HG03342 (cell line): ENCODE data around the gene KRT36.

Experiments used
- ATAC-seq: cut with Tn5 transposase; IDR thresholded peaks from one replicate; pipeline ENCODE4 v1.9.1; 2021; ENCODE audit warnings: mild to moderate bottlenecking, moderate library complexity; ENCODE audit not compliant: unreplicated experiment

Gene KRT36

DNA sequence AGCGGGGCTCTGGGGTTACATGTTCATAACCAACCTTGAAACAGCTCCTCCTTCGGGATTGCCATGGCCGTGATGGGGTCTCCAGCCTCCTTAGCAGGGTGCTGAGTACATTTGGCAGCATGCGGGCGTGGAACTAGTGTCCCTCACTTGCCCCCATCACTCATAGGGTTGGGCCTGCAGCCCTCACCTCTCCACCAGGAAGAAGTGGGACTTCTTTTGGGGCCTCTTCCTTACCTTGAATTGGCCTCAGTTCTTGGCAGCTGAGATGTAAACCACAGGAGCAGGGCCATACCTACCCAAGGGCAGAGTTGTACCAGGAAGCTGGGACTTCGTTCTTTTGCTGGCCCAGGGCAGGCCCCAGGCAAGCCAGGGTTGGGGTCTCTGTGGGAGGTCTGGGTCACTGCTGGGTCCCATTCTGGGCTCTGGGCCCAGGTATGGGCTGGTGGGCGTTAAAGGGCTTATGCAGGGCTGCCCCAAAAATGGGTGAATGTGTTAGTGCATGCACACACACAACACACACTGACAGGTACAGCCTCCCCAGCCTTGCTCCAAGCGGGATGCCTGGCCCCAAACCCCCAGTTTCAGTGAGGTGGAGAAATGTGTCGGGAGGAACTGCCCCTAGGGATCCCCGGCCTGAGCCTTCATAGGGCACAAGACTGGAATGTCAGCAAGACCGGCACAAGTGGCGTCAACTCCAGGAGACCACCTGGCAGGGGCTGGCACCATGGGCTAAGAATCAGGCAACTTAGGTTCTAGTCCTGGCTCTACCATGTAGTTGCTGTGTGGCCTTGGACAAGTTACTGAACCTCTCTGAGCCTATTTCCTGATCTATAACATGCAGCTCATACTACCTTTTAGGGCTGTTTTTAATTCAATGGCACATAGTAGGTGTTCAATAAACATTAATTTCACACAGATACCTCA lies 32.9 kb upstream of the KRT36 start:
- ATAC-seq, result no peak

DNA sequence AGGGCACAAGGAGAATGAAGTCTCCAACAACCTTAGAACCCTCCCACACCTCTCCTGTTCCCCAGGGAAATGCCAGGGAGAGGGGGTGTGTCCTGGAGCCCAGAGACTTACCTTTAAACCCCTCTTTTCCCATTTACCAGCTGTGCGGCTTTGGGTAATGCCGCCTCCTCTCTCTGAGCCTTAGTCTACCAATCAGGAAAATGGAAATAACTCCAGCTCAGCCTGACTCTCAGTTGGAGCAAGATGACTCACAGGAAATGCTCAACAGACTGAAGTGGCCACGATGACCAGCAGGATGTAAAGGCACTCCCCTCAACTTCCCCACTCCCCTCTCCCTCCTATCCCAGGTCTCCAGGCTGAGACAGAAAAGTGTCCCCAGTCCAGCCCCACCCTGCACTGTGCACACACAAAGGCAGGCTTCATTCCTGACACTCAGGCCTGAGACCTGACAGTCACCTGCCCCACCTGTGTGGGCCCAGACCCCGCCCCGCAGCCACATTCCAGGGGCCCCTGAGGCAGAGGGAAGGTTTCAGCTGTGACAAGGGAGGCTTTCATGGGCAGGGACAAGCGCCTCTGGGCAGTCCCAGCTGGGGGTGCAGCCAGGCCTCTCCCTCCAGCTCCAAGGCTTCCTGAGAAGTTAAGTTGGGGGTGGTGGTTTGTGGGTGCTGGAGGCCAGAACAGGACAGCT lies 32.0 kb upstream of the KRT36 start:
- ATAC-seq, result no peak

DNA sequence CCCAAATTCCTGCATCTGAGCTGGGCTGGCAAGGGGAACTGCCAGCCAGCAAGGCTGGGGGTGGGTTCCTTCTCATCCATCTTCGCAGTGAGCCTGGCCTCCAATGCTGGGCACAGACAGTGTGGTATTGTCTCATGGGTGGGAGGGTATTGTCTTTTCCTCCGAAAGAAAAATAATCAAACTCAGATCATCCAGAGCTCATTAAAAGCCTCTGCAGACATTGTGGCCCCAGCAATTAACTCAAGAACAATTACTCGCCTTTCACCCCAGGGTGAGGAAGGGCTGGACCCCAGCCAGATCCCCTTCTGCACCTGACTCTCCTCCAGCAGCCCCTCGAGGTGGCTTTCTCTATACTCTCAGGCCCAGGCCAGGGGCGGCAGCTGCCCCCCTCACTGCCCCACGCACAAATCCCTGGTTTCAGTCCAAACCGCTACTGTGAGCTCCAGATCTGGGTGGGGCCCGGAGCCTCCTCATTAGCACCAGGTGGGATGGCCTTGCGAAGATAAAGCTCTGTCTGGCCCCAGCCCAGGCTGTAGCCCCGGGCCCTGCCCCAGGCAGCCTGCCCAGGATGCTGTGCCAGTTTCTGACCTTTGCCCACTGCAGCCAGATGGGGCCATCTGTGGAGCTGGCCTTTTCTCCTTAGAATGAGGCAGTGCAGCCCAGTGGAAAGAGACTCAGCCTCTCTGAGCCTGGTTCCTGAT lies 31.3 kb upstream of the KRT36 start:
- ATAC-seq, result no peak

DNA sequence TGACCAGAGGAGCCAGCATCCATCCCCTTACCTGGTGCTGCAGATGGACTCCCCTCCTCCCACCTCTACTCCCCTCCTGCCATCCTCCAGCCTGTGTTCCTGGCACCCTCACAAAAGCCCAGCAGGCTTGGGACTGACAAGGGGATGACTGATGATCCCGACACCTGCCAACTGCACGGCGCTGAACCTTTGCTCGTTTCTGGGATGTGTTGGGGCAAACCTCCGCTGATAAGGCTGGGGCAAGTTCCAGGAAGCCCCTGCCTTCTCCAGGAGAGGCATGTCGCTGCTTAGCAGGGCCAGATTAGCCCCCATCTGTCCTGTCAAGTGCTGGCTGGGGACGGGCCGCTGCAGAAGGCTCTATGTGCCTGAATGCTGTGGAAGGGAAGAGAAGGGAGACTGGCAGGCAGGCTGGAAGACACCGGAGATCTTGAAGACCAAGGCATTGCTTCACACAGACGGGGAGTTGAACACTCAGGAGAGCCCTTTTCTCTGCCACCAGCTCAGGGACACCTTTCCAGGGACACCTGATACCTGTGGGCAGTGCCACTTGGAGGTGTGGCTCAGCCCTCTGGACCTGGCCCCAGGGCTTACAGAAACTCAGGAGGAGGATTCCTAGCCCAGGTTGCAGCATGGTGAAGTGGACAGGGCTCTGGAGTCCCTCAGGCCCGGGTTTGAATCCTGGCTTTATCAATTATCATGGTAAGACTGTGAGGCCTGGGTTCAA lies 30.0 kb upstream of the KRT36 start:
- ATAC-seq, result no peak

DNA sequence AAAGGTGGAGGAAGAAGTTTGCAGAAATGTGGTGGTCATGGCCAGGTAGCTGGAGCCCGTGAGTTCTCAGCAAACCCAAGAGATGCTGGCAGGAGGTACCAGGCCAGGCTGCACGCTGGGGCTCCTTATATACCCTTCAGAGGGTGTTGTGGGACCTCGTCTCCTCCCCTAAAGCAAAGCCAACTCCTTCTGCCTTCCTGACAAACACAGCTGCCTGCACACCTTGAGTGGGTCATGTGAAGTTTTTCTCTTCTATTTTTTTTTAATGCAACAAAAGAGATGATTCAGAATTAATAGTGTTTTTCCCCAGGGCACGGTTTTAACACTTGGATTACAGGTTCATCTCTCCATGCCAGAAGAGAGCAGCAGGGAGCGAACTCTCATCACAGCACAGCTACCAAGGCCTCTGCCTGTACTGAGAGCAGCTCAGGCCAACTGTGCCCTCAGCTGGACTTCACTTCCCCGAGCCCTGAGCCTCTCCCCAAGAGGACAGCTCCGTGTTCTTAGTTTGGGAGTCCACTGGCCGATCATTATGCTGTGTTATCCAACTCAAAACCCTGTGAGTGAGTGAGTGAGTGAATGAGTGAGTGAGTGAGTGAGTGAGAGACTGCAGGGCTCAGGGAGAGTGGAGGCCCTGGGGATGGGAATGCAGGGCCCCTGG lies 29.2 kb upstream of the KRT36 start, which contains the start of gene KRT15:
Gene KRT15 (minus strand): TSS at position 102 of the 661 bp plus-strand sequence. CDS start 63 bp downstream, at position 39.
- ATAC-seq, result no peak

DNA sequence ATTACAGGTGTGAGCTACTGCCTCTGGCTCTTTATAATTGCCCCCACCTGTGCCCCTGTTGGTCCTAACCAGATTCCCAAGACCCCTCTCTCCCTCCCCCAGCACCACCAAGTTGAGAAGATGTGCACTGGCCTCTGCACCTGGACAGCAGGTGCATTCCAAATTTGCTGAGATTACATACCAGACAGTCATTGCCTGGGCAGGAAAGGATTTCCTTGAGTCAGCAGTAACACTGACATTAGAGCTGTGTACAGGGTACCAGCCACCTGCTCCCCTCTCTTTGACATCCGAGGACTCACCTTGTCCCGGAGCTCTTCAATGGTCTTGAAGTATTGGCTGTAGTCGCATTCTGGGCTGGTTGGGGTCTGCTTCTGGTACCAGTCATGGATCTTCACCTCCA lies 28.3 kb upstream of the KRT36 start:
- ATAC-seq, result no peak

DNA sequence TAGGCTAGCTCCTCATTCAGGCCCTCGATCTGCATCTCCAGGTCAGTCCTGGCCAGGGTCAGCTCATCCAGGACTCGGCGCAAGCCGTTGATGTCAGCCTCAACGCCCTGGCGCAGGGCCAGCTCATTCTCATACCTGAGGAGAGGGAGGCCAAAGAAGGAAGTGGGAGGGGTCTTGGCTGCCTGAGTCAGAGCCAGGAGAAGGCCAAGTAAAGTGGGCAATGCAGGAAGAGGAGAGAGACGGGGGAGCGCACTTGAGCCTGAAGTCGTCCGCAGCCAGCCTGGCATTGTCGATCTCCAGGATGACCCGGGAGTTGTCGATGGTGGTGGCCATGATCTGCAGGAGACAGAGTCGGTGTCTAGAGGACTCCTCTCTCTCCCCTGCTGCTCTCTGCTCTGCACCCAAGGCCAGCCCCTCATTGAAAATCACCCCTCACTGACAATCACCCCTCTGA lies 27.1 kb upstream of the KRT36 start:
- no peak for ATAC-seq

DNA sequence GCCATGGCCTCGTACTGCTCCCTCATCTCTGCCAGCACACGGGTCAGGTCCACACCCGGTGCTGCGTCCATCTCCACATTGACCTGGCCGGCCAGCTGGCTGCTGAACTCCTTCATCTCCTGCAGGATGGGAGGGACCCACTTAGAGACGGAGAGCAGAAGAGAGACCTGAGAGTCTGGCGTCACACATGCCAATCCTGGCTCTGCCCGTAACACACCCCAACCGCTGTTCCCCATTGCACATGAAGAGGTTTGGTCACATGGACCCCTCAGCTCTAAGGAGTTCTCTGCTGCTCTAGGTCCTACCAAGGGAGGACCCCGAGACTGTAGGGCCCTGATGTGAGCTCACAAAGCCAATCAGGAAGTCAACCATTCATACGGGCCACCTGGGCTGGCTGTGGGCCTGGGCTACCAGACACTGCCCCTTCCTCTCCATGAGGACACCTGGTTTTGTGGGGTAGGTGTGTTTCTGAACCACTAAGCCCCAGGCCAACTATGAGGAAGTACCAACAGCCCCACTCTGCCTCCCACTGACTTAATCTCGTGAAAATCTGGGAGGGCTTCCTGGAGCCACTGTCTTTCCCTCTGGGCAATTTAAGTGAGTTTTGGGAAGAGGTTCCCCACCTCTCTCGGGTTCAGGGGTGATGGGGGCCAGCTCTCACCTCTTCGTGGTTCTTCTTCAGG lies 26.6 kb upstream of the KRT36 start:
- no peak for ATAC-seq

DNA sequence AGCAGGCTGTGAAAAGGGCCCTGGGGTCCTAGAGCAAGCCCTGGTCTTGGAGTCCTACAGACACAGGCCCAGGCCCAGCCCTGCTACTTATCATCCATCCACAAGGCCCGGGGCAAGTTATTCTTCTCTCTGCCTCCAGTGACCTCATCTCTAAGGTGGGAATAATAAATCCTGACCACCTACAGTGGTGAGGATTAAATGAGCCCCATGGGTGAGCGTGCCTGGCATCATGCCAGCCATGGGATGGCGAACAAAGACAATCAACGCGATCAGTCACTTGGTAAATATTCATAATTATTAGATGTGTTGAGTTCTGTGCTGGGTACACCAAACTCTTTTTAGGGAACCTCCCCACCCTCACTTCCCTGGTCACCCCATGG lies 23.4 kb upstream of the KRT36 start:
- ATAC-seq, result no peak

DNA sequence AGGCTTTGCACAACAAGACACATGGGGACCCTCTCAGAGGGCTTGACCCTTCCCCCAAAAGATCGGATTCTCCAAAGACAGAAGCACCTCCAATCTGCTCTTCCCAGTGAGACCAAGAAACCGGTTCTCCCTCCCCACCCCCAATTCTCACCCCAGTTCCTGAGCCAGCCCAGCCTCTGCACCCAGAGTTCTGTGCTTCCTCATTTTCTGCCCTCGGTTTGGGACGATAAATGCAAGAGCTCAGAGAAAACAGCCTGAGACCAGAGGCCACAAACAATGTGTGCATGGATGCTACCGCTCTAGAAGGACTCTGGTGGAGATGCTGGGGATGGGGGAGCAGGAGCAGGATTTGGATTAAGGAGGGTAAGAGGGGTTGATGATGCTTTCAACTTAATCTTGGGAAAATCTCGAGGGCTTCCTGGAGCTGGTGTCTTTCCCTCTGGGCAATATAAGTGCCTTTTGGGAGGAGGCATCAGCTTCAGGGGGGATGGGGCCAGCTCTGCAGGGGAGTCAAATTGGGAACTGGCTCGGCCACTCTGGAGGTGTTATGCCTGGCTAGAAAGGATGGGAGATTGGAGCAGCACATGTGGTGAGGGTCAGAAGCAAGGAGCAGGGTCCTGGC lies 22.9 kb upstream of the KRT36 start:
- ATAC-seq, result no peak

DNA sequence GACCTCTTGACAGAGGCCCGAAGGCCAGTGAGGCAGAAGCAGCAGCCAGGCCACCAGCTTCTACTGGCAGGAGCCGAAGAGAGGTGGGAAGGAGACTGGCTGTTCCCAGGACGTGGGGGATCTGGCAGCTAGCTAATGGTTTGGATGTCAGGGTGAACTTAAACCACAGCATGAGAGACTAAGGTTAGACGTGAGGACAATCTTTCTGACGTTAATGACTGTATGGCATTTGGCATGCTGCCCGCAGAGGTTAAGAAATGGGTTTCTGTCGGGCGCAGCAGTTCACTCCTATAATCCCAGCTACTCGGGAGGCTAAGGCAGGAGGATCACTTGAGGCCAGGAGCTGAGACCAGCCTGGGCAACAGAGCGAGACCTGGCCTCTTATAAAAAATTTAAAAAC lies 22.0 kb upstream of the KRT36 start:
- no peak for ATAC-seq

DNA sequence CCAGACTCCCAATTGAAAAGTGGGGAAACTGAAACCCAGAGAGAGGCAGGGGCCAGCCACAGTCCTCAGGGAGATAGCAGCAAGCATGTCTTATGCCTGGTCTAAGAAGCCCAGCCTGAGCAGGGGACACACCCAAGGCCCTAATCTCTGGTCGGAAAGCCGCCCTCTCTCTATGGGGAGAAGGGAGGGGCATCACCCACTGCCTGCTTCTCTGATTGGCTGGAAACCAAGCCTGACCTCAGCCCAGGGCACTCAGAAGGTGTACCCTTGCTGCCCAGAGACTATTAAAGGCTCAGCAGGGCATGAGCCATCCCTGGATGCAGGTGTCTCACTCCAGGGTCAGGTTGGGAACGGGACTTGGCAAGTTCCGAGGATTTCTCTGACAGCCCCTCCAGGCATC lies 21.4 kb upstream of the KRT36 start:
- no peak for ATAC-seq

DNA sequence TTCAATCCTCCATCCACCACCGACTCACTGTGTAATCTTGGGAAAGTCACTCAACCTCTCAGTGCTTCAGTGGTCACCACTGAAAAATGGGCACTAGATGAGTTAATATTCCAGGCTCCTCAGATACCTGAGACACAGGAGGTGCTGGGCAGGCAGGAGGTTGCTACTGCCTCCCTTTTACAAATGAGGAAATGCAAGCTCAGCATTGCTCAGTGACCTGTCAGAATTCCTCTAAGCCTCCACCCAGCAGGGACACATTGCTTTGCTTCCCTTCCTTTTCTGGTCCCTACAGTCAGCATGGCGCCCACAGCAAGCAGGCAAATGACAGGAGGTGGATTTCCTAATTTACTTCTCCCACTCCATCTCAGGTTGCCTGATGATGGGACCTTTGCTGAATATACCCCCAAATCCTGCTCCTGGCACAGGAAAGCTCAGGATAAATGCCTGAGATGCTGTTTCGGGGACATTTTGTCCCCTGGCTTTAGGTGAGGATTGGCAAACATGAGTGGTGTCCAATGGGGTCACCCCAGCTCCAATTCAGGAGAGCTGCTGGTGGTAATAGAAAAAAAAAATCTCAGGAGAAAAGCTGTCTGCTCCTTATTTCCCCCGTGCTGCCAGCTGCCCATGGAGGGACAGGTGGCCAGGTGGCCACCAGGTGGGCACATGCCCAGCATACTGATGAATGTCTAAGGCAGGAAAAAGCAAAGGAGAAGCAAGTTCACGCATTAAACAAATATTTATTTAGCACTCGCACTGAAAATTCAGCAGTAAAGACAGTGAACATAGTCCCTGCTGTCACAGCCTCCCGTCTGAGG lies 20.7 kb upstream of the KRT36 start:
- ATAC-seq, result no peak

DNA sequence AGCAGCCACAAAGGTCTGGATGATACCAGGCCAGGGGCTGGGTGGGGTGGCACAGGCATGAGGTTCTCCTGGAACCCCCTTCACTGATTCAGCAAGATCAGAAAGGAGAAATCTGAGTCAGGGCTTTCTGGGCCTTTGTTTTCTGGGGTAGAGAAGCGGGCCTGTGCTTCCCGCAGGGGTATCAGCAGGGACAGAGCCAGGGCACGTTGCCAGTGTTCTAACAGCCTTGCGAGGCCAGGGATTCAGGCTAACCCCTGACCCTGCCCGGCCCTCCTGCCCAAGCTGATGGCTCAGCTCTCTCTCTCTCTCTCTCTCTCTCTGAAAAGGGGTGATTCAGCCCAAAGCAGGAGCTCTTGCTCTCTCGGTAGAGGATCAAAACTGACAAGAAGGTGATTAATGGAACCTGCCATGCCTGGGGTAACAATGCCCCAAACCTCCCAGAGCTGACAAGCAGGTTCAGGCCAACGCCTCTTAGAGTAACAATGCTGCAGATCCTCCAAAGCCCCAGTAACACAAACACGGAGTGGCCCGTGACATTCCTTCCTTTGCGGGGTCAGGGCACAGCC lies 17.7 kb upstream of the KRT36 start:
- ATAC-seq, result no peak

DNA sequence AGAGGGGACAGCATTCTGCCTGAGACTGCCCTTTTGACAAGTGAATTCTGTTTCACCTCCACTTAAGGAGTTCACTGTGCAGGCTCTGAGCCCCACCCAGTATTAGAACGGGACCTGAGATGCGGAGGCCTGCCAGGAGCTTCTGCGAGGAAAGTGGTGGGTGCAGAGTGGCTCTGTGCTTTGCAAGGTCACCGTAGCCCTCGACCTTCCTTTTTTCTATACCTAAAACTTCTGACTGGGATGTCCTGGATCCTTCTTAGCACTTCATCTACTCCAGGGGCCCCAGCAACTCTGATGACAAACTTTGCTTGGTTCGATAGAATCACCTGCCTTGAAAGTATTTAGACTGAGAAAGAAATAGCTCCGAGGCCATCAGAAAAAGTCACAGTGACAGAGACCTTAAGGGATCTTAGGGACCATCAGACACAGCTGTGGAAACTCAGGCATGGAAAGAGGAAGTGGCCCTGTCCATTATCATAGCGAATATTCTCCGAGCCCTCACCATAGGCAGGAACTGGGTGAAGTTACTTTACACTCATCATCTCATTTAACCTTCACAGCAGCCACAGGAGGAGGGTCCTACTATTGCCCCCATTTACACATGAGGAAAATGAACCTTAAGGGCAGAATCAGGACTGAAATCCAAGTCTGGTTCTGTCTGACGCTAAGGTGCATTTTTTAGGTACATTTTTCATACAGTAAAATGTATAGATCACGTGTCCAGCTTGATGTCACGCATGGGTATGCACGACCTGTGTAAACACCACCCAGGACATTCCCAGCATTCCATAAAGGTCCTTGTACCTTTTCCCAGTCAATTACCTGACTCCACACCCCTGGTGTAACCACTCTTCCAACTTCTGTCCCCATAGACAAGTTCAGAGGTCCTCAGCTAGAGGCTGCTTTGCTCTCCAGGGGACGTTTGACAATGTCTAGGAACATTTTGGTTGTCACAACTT lies 16.4 kb upstream of the KRT36 start:
- ATAC-seq, result no peak

DNA sequence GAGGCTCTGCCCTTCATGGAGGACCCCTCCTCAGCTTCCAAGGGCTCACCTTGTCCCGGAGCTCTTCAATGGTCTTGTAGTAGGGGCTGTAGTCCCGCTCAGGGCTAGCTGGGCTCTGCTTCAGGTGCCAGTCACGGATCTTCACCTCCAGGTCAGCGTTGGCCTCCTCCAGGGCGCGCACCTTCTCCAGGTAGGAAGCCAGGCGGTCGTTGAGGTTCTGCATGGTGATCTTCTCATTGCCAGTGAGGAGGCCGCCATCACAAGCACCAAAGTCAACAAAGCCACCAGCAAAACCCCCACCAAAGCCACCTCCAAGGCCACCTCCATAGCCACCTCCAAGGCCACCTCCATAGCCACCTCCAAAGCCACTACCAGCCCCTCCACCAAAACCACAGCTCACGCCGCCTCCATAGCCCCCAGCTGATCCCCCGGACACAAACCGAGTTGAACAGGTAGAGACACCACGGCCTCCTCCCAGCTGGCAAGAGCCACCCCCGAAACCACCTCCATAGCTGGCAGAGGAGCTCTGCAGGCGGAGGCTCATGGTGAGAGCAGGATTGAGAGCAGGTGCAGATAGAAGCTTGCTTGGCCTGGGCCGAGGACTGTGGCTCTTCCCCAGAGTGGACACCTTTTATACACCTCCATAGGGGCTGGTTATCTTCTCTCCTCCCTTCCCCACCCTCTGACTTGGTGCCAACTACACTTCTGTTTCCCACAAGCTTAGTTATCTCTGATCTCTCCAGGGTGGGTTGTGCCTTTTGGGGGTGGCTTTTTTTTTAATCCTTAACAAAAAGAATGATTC lies 15.5 kb upstream of the KRT36 start, which contains the start of gene KRT13:
Gene KRT13 (minus strand): TSS at position 606 of the 802 bp plus-strand sequence. CDS start 62 bp downstream, at position 544.
- ATAC-seq, result no peak
